SK-N-MC (cell line): ENCODE measurements around the gene DIAPH3.

Experiments
- DNase-seq: peaks from one replicate; pipeline ENCODE4 v3.0.0-alpha.2; 2011; ENCODE audit warnings: low read depth, low spot score
- H3K27ac ChIP-seq: fragments of 200-600 bp; sonication (generic); 2 replicates; pipeline ENCODE4 v1.5.1; 2016; ENCODE audit warnings: mixed run types
- H3K36me3 ChIP-seq: fragments of 200-600 bp; sonication (generic); 2 replicates; pipeline ENCODE4 v1.6.1; 2017; ENCODE audit warnings: antibody characterized with exemption, low read length, mixed read lengths; ENCODE audit not compliant: insufficient read depth
- H3K4me3 ChIP-seq: fragments of 200-600 bp; sonication (generic); 2 replicates; pipeline ENCODE4 v1.5.1; 2016
- H3K9ac ChIP-seq: fragments of 200-600 bp; sonication (generic); 2 replicates; pipeline ENCODE4 v1.8.0; 2017; ENCODE audit warnings: mixed run types, mixed read lengths; ENCODE audit not compliant: insufficient read length
- H3K9me3 ChIP-seq: fragments of 200-600 bp; sonication (generic); 2 replicates; pipeline ENCODE4 v1.6.1; 2017; ENCODE audit warnings: low read depth, mild to moderate bottlenecking, antibody characterized with exemption, low read length, moderate library complexity, mixed read lengths
- EZH2 ChIP-seq: fragments of 200-600 bp; sonication (generic); IDR thresholded peaks from one replicate; pipeline ENCODE4 v1.6.1; 2017; ENCODE audit warnings: antibody characterized with exemption
- FOXP2 ChIP-seq: optimal IDR thresholded peaks from 2 replicates; pipeline ENCODE3; 2011; ENCODE audit warnings: mild to moderate bottlenecking, moderate library complexity; ENCODE audit not compliant: insufficient read depth; ENCODE audit errors: extremely low read length, control extremely low read depth
- POLR2AphosphoS5 ChIP-seq: IDR thresholded peaks from 2 replicates; pipeline ENCODE4 v1.6.1; 2012; ENCODE audit warnings: mild to moderate bottlenecking, low read depth, low read length, borderline replicate concordance

The DIAPH3 gene

DNA sequence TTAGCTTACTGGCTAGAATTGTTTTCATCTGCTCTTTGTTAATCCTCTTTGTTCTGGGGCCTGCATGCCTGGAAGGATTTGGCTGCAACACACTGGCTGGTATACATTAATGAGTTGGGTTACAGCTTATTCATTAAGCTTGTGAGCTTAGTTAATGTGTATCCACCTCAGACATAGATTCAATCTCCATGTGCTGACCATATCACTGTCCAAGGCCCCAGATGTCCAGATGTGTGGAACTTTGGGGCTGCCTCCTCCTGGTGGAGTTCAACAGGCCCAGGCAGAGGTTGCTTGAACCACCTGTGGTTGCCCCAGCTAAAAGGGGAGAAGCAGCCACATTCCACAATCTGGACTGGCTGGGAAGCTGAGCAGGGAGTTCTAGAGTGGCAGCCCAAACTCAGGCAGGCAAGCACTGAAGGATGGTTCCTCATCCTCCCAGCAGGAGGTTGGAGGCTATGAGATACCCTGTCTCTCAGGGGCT, 5.4 kb downstream of the DIAPH3 start:
- H3K27ac ChIP-seq = no peak overlapping the region
- no peak for TF ChIP-seq POLR2AphosphoS5
- TF ChIP-seq FOXP2 = no peak
- no peak for TF ChIP-seq EZH2
- peaks cover 40% of the 10 kb centered on the region for H3K36me3 ChIP-seq
- DNase-seq = no peak
- H3K9ac ChIP-seq = no peak overlapping the region
- peaks cover 3% of the 10 kb centered on the region; the same call in 1 of the 2 replicates for H3K9me3 ChIP-seq
- no peak overlapping the region for H3K4me3 ChIP-seq

- Histone ChIP-seq H3K9me3 (no peaks in the 10 kb centered on the region), H3K9ac (no peak overlapping the region), H3K4me3 (no peak overlapping the region), H3K27ac (no peak overlapping the region), H3K36me3 (peaks cover 29% of the 10 kb centered on the region)
- TF ChIP-seq EZH2 = no peak
- TF ChIP-seq POLR2AphosphoS5 = no peak
- no peak for TF ChIP-seq FOXP2
- no peak for DNase-seq
Measured at GRCh38 chr13:60155978-60156377, 7.8 kb downstream of the DIAPH3 start.

DNA sequence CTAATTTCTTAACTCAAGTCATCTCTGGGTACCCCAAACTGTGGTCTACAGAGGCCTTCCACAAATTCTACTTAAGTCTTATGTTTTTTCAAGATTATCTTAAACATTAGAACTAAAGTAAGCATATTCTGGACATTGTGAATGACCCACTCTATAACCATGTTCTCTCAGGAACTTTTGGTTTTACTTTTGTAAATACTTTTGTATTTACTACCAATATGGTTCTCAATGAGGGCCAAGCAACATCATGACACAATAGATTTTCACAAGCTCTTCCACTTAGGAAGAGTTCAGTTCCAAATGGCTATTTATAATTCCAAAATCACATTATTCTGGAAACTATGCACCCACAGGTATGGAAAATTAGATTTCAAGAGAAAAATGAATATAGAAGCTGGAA, 10.8 kb downstream of the DIAPH3 start:
- TF ChIP-seq EZH2 (no peak), POLR2AphosphoS5 (no peak), FOXP2 (no peak)
- Histone ChIP-seq H3K9me3 (no peaks in the 10 kb centered on the region), H3K27ac (no peak overlapping the region), H3K36me3 (peaks cover 14% of the 10 kb centered on the region), H3K9ac (no peak overlapping the region), H3K4me3 (no peak overlapping the region)
- DNase-seq = no peak

DNA sequence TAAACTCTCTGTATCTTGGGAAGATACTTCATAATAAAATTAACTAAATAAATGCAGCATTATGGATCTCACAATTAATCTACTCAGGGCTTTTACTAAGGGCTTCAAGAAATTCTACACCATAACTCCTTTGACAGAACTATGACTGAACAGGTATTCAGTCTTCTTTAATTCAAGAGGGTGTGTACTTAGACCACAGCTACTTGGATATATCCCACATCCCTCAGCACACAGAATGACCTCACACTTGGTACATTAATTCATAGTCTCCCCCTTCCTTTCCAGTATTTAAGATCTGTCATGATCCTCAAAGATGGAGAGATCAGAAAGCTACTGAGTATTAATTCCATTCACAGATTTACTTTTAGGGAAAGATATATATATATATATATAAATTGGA, 11.6 kb downstream of the DIAPH3 start:
- Histone ChIP-seq H3K4me3 (no peak overlapping the region), H3K9ac (no peak overlapping the region), H3K9me3 (no peaks in the 10 kb centered on the region), H3K36me3 (peaks cover 8% of the 10 kb centered on the region; the same call in 1 of the 2 replicates), H3K27ac (no peak overlapping the region)
- TF ChIP-seq EZH2 (no peak), FOXP2 (no peak), POLR2AphosphoS5 (no peak)
- no peak for DNase-seq

- no peak for TF ChIP-seq EZH2
- H3K36me3 ChIP-seq = no peaks in the 10 kb centered on the region
- H3K27ac ChIP-seq = no peak overlapping the region
- H3K9me3 ChIP-seq = no peaks in the 10 kb centered on the region
- DNase-seq = no peak
- H3K9ac ChIP-seq = no peak overlapping the region
- H3K4me3 ChIP-seq = no peak overlapping the region
Measured at GRCh38 chr13:60150538-60150937, 13.2 kb downstream of the DIAPH3 start.

- DNase-seq = no peak
- H3K36me3 ChIP-seq = no peaks in the 10 kb centered on the region
- H3K9ac ChIP-seq = no peak overlapping the region
- no peak overlapping the region for H3K27ac ChIP-seq
- H3K4me3 ChIP-seq = no peak overlapping the region
- H3K9me3 ChIP-seq = no peaks in the 10 kb centered on the region
- no peak for TF ChIP-seq EZH2
- TF ChIP-seq FOXP2 = no peak
- TF ChIP-seq POLR2AphosphoS5 = no peak
Measured at GRCh38 chr13:60148918-60149317, 14.8 kb downstream of the DIAPH3 start.

DNA sequence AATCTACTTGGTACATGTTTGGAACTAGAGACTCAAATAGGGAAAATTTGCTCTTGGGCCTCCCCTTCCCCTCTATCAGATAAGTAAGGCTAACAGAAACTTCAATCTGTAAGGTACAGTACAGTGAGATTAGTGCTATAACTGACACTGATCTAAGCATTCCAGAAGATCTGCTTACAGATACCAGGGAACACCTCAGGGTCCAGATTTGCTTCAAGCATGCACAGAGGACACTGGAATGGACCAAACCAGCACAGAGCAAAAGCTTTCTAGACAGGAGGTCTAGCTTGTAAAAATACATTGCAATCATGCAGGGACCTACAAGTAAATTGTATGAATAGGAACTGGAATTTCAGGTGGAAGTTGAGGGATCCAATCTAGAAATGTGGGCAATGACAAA, 16.4 kb downstream of the DIAPH3 start:
- TF ChIP-seq FOXP2 (no peak), POLR2AphosphoS5 (no peak), EZH2 (no peak)
- H3K4me3 ChIP-seq = no peak overlapping the region
- no peaks in the 10 kb centered on the region for H3K36me3 ChIP-seq
- H3K9me3 ChIP-seq = no peaks in the 10 kb centered on the region
- no peak overlapping the region for H3K27ac ChIP-seq
- H3K9ac ChIP-seq = no peak overlapping the region
- no peak for DNase-seq

DNA sequence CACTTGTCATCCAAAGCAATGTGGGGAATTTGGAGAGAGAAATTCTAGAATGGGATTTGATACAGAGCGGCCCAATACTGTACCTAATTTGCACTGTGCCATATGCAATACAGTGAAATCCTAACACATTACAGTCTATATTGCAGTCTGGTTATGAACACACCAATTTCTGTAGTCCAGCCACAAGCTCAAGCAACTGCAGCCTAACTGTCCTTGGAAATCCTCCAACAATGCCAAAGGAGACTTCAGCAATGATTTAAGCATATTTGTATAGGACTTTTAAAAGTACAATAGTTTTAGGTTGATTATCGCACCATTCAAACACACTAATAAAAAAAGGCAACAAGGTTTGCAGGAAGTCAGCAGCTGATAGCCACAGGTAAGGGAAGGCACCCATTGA, 17.3 kb downstream of the DIAPH3 start:
- Histone ChIP-seq H3K9me3 (no peaks in the 10 kb centered on the region), H3K36me3 (no peaks in the 10 kb centered on the region), H3K27ac (no peak overlapping the region), H3K4me3 (no peak overlapping the region), H3K9ac (no peak overlapping the region)
- DNase-seq = no peak
- TF ChIP-seq EZH2 (no peak), POLR2AphosphoS5 (no peak), FOXP2 (no peak)

DNA sequence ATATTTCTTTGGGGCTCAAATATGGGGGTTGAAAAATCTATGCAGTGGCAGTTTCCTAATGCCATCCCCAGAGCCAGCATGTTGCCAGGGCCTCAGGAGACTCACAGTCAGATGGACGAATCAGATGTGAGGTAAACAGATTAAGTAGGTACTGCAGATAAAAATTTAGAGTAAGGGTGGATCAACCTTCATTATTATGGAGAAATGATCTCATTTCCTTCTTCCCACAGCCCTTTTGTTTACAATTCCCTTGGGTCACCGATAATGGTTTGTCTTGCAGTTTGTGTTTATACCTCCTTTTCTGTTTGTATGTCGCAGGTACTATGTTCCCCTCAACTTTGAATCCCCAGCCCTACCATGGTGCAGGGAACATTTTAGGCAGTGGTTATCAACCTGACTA, 20.0 kb downstream of the DIAPH3 start:
- no peak overlapping the region for H3K4me3 ChIP-seq
- H3K27ac ChIP-seq = no peak overlapping the region
- no peak for TF ChIP-seq EZH2
- no peak for TF ChIP-seq FOXP2
- no peak for TF ChIP-seq POLR2AphosphoS5

More for the DNA sequence above, 20.0 kb downstream of the DIAPH3 start:
- Histone ChIP-seq H3K9ac (no peak overlapping the region), H3K9me3 (no peaks in the 10 kb centered on the region), H3K36me3 (no peaks in the 10 kb centered on the region)
- no peak for DNase-seq
